ENCODE data around the gene CEP120. TPM values are rescaled to one million over a fixed set of nuclear protein-coding genes. Genes with fewer than 3 reads are reported as not detected.

The CEP120 gene
- total RNA-seq, 1 donor from 2014 or later: 19.0 TPM

DNA sequence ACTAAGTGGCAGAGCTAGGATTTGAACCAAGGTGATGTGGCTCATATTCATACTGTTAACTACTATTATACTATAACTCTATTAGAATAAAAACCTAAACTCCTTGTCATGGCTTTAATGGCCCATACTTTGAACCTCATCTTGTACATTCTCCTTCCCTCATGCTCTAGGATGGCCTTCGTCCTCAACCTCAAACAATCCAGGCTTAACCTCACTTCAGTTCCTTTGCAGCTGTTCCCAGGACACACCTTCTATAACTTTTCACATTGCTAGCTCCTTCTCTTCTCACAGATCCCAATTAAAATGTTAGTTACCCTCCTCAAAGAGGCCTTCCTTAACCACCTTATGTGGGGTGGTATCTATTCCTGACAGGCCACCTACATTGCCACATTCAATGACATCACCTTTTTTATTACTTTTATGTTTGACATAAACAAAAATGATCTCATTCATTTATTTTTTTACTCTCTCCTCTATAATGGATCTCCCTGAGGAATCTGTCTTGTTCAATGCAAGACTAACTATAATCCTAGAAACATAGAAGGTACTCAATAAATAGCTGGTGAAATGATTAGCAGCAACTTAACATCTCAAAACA is 53.7 kb downstream of the CEP120 start:
- Mint-ChIP-seq H3K36me3 (ENCODE audit: low read depth, unreplicated experiment) (peaks cover 9% of the 10 kb centered on the region), H3K4me1 (ENCODE audit: low read depth, unreplicated experiment) (no peaks in the 10 kb centered on the region), H3K4me3 (ENCODE audit: unreplicated experiment) (no peak overlapping the region), H3K9me3 (ENCODE audit: unreplicated experiment) (no peaks in the 10 kb centered on the region), H3K27me3 (ENCODE audit: low read depth, unreplicated experiment) (no peaks in the 10 kb centered on the region), H3K27ac (ENCODE audit: unreplicated experiment) (no peak overlapping the region)
- Histone ChIP-seq H3K9me3 (ENCODE audit: insufficient read depth, low read depth, low read length) (no peaks in the 10 kb centered on the region), H3K36me3 (ENCODE audit: insufficient read depth, low read length) (peaks cover 2% of the 10 kb centered on the region), H3K4me3 (ENCODE audit: insufficient read depth, low read depth, low read length) (no peak overlapping the region), H3K4me2 (ENCODE audit: low read length) (no peak overlapping the region), H3K9ac (ENCODE audit: low read length) (no peak overlapping the region), H2AFZ (ENCODE audit: low read depth, low read length) (no peak overlapping the region), H3K79me2 (ENCODE audit: insufficient read depth, low read length) (no peaks in the 10 kb centered on the region), H3K27me3 (ENCODE audit: insufficient read depth, low read length) (no peaks in the 10 kb centered on the region), H3K27ac (ENCODE audit: low read depth, low read length) (no peak overlapping the region), H3K4me1 (ENCODE audit: insufficient read depth, low read length) (no peaks in the 10 kb centered on the region), H4K20me1 (ENCODE audit: insufficient read depth, low read length) (no peaks in the 10 kb centered on the region)
- DNase-seq (ENCODE audit: low read depth) (no peak), FAIRE-seq (no peak)
- no peak for TF ChIP-seq EZH2 (IDR thresholded peaks at IDR 0.05; ENCODE audit: insufficient read depth, low read length)
- TF ChIP-seq, protein P1, sequence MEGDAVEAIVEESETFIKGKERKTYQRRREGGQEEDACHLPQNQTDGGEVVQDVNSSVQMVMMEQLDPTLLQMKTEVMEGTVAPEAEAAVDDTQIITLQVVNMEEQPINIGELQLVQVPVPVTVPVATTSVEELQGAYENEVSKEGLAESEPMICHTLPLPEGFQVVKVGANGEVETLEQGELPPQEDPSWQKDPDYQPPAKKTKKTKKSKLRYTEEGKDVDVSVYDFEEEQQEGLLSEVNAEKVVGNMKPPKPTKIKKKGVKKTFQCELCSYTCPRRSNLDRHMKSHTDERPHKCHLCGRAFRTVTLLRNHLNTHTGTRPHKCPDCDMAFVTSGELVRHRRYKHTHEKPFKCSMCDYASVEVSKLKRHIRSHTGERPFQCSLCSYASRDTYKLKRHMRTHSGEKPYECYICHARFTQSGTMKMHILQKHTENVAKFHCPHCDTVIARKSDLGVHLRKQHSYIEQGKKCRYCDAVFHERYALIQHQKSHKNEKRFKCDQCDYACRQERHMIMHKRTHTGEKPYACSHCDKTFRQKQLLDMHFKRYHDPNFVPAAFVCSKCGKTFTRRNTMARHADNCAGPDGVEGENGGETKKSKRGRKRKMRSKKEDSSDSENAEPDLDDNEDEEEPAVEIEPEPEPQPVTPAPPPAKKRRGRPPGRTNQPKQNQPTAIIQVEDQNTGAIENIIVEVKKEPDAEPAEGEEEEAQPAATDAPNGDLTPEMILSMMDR (IDR thresholded peaks at IDR 0.05; ENCODE audit: insufficient read depth, low read depth, low read length): no peak

DNA sequence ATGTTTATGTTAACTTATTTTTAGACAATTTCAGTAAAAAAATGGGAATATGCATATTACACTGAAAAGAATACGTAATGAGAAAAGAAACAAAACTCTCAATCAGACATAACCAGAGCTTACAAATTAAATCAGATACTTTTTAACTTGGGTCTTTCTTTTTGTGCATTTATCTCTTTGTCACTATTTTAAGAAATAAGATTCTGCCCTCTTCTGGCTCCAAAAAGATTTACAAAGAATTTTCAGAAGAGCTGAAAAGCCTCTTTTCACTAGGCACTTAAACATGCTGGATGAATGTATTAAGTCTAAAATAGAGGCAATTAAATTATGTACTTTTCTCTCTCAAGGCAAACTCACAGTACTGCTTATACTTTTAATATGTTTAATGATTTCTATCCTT is 55.5 kb downstream of the CEP120 start:
- H3K36me3 Mint-ChIP-seq (ENCODE audit: low read depth, unreplicated experiment): peaks cover 9% of the 10 kb centered on the region
- Histone ChIP-seq H3K36me3 (ENCODE audit: insufficient read depth, low read length) (peaks cover 4% of the 10 kb centered on the region), H2AFZ (ENCODE audit: low read depth, low read length) (no peak overlapping the region), H3K9ac (ENCODE audit: low read length) (no peak overlapping the region), H3K4me1 (ENCODE audit: insufficient read depth, low read length) (no peaks in the 10 kb centered on the region), H4K20me1 (ENCODE audit: insufficient read depth, low read length) (no peaks in the 10 kb centered on the region), H3K27ac (ENCODE audit: low read depth, low read length) (no peak overlapping the region), H3K9me3 (ENCODE audit: insufficient read depth, low read depth, low read length) (no peaks in the 10 kb centered on the region), H3K27me3 (ENCODE audit: insufficient read depth, low read length) (no peaks in the 10 kb centered on the region), H3K79me2 (ENCODE audit: insufficient read depth, low read length) (no peaks in the 10 kb centered on the region), H3K4me2 (ENCODE audit: low read length) (no peak overlapping the region), H3K4me3 (ENCODE audit: insufficient read depth, low read depth, low read length) (no peak overlapping the region)
- no peak overlapping the region for H3K27ac Mint-ChIP-seq (ENCODE audit: unreplicated experiment)
- FAIRE-seq (peak; percentile 29), DNase-seq (ENCODE audit: low read depth) (peak; percentile 9)
- no peaks in the 10 kb centered on the region for H3K4me1 Mint-ChIP-seq (ENCODE audit: low read depth, unreplicated experiment)
- no peak overlapping the region for H3K4me3 Mint-ChIP-seq (ENCODE audit: unreplicated experiment)
- no peak for TF ChIP-seq EZH2 (IDR thresholded peaks at IDR 0.05; ENCODE audit: insufficient read depth, low read length)
- TF ChIP-seq, protein P1 (IDR thresholded peaks at IDR 0.05; ENCODE audit: insufficient read depth, low read depth, low read length): peak; percentile 17
- no peaks in the 10 kb centered on the region for H3K27me3 Mint-ChIP-seq (ENCODE audit: low read depth, unreplicated experiment)
- no peaks in the 10 kb centered on the region for H3K9me3 Mint-ChIP-seq (ENCODE audit: unreplicated experiment)

DNA sequence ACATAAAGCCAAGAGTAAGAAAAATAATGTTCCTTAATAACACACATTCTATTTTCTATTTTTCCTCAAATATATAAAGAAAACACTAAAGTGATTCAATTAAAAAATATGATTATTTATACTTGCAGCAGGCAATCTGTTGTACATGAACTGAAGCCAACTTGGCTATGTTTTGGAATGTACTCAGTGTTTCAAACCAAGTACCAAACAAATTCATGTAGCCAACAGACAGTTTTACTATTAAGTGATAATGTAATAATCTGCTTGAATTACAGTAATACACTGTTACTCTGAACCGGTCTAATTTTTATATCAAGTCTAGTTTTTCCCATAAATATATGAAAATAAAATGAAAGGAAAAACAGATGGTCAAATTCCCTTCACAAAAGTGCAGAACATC is 58.0 kb downstream of the CEP120 start:
- Histone ChIP-seq H3K27ac (ENCODE audit: low read depth, low read length) (no peak overlapping the region), H2AFZ (ENCODE audit: low read depth, low read length) (no peak overlapping the region), H3K4me3 (ENCODE audit: insufficient read depth, low read depth, low read length) (no peak overlapping the region), H3K4me2 (ENCODE audit: low read length) (no peak overlapping the region), H3K27me3 (ENCODE audit: insufficient read depth, low read length) (no peaks in the 10 kb centered on the region), H3K36me3 (ENCODE audit: insufficient read depth, low read length) (peaks cover 7% of the 10 kb centered on the region), H3K9ac (ENCODE audit: low read length) (no peak overlapping the region), H4K20me1 (ENCODE audit: insufficient read depth, low read length) (no peaks in the 10 kb centered on the region), H3K9me3 (ENCODE audit: insufficient read depth, low read depth, low read length) (no peaks in the 10 kb centered on the region), H3K79me2 (ENCODE audit: insufficient read depth, low read length) (no peaks in the 10 kb centered on the region), H3K4me1 (ENCODE audit: insufficient read depth, low read length) (no peaks in the 10 kb centered on the region)
- H3K27ac Mint-ChIP-seq (ENCODE audit: unreplicated experiment): no peak overlapping the region
- no peaks in the 10 kb centered on the region for H3K27me3 Mint-ChIP-seq (ENCODE audit: low read depth, unreplicated experiment)
- no peak for DNase-seq (ENCODE audit: low read depth)
- no peak overlapping the region for H3K4me3 Mint-ChIP-seq (ENCODE audit: unreplicated experiment)
- no peaks in the 10 kb centered on the region for H3K4me1 Mint-ChIP-seq (ENCODE audit: low read depth, unreplicated experiment)
- TF ChIP-seq, protein P1 (IDR thresholded peaks at IDR 0.05; ENCODE audit: insufficient read depth, low read depth, low read length): no peak
- TF ChIP-seq EZH2 (IDR thresholded peaks at IDR 0.05; ENCODE audit: insufficient read depth, low read length): no peak
- no peak for FAIRE-seq
- no peaks in the 10 kb centered on the region for H3K9me3 Mint-ChIP-seq (ENCODE audit: unreplicated experiment)
- H3K36me3 Mint-ChIP-seq (ENCODE audit: low read depth, unreplicated experiment): no peaks in the 10 kb centered on the region

Data from astrocyte (in vitro differentiated cells and primary cell).